OCI-LY7 (cell line): Measurements from ENCODE around the gene ZNF175. TPM values are rescaled to one million over a fixed set of nuclear protein-coding genes. Genes with fewer than 3 reads are reported as not detected.

ENCODE experiments used
- BruUV-seq: library from RNA; stranded (reverse); fragments of 400-500 nt; replicated peaks from 2 replicates; lab custom pipeline; 2021; lab: Mats Ljungman, UMichigan
- CTCF ChIA-PET: fragments of 300-600 bp; sonication (Branson Sonifier 250); formaldehyde crosslinking; loops from one replicate; lab custom pipeline; 2022; ENCODE audit warnings: antibody characterized with exemption; ENCODE audit not compliant: unreplicated experiment; lab: Charles Lee
- POLR2A ChIA-PET: fragments of 300-600 bp; sonication (Branson Sonifier 250); formaldehyde crosslinking; loops from one replicate; lab custom pipeline; 2022; ENCODE audit warnings: antibody characterized with exemption; lab: Charles Lee
- DNase-seq: peaks from one replicate; pipeline ENCODE4 v3.0.0-alpha.2; 2015; ENCODE audit warnings: low spot score
- H2AFZ ChIP-seq: fragments of 200-600 bp; sonication (generic), shearing (Covaris generic); 2 replicates; pipeline ENCODE4 v1.6.1; 2014; ENCODE audit warnings: mild to moderate bottlenecking, antibody characterized with exemption, low read length, moderate library complexity
- H3K27ac ChIP-seq: fragments of 200-600 bp; sonication (generic); 2 replicates; pipeline ENCODE4 v1.5.1; 2014; ENCODE audit warnings: mixed run types, low read depth, mild to moderate bottlenecking, moderate library complexity, low read length, inconsistent platforms; ENCODE audit not compliant: poor library complexity, severe bottlenecking
- H3K36me3 ChIP-seq: fragments of 200-600 bp; sonication (generic); 2 replicates; pipeline ENCODE4 v1.6.1; 2014; ENCODE audit warnings: mild to moderate bottlenecking, antibody characterized with exemption, low read length, moderate library complexity, mixed read lengths; ENCODE audit not compliant: insufficient read depth
- H3K4me1 ChIP-seq: fragments of 200-600 bp; sonication (generic); 2 replicates; pipeline ENCODE4 v1.5.1; 2014; ENCODE audit warnings: mild to moderate bottlenecking, low read length; ENCODE audit not compliant: insufficient read depth, poor library complexity, severe bottlenecking
- H3K4me2 ChIP-seq: fragments of 200-600 bp; sonication (generic); 2 replicates; pipeline ENCODE4 v1.6.1; 2014; ENCODE audit warnings: mild to moderate bottlenecking, low read length
- H3K4me3 ChIP-seq: fragments of 200-600 bp; sonication (generic); 2 replicates; pipeline ENCODE4 v1.5.1; 2014; ENCODE audit warnings: mild to moderate bottlenecking, low read depth, low read length; ENCODE audit not compliant: poor library complexity, severe bottlenecking
- H3K79me2 ChIP-seq: fragments of 200-600 bp; sonication (generic); 2 replicates; pipeline ENCODE4 v1.6.1; 2016; ENCODE audit warnings: low read depth, mild to moderate bottlenecking, low read length, moderate library complexity, mixed read lengths; ENCODE audit not compliant: insufficient read depth
- H3K9me2 ChIP-seq: fragments of 200-600 bp; sonication (generic); 2 replicates; pipeline ENCODE4 v1.6.1; 2016; ENCODE audit warnings: mild to moderate bottlenecking, low read length, mixed read lengths; ENCODE audit not compliant: insufficient read depth
- H3K9me3 ChIP-seq: fragments of 200-600 bp; sonication (generic); 2 replicates; pipeline ENCODE4 v1.6.1; 2014; ENCODE audit warnings: mild to moderate bottlenecking, mixed run types, low read length, mixed read lengths
- H4K20me1 ChIP-seq: fragments of 200-600 bp; sonication (generic); 2 replicates; pipeline ENCODE4 v1.6.1; 2014; ENCODE audit warnings: mild to moderate bottlenecking, antibody characterized with exemption, low read length, moderate library complexity, mixed read lengths; ENCODE audit not compliant: insufficient read depth
- EZH2phosphoT487 ChIP-seq: fragments of 200-600 bp; sonication (generic); IDR thresholded peaks from 2 replicates; pipeline ENCODE4 v1.6.1; 2018; ENCODE audit warnings: low read depth, borderline replicate concordance, mild to moderate bottlenecking, mixed run types, antibody characterized with exemption, low read length, moderate library complexity, mixed read lengths
- intact Hi-C: fragments of 100-400 bp; cut with micrococcal nuclease; formaldehyde crosslinking; loops from one replicate; pipeline ENCODE4 v1.10.0; 2022; ENCODE audit not compliant: unreplicated experiment
- total RNA-seq, 2 experiments: library from RNA; depleted of rRNA in 1 of 2; stranded (reverse); fragments of >200 nt in 1 of 2; shearing (Covaris generic) in 1 of 2; gene quantifications; 2 replicates each; pipeline ENCODE4 v1.2.3, GENCODE V29; 2014 to 2022
- TF ChIP-seq, protein P1 (sequence below): fragments of 200-600 bp; sonication (generic); conservative IDR thresholded peaks from 2 replicates; pipeline ENCODE4 v1.5.1; 2014; ENCODE audit warnings: mild to moderate bottlenecking, antibody characterized with exemption, low read length, moderate library complexity, mixed read lengths

The ZNF175 gene
- total RNA-seq, 2 experiments from 2014 or later, result 3.5 to 10.4 TPM

DNA sequence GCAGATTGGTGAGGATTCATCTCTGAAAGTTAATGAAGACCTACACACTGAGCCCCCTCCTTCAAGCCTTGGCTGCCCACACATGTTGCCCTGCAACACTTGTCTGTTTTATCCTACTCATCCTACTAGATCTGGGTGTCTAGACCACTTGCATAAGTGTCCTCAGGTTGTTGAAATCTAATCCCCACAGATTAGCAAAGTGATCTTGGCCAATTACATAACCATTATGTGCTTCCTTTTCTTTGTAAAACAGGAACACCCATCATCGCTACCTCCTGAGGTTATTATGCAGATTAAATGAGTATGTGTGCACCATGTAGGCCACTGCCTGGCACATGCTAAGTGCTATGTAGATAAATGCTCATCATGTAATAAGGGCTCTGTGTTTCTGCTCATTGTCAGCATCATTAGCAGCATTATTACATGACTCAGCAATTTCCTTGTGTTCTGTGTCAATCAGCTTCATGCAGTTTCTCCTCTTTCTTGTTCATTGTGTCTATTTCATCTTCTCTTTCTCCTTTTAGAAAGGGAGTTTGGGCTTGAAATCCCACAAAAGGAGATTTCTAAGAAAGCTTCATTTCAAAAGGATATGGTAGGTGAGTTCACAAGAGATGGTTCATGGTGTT lies 15.1 kb downstream of the ZNF175 start:
- POLR2A ChIA-PET, result no interaction called here

DNA sequence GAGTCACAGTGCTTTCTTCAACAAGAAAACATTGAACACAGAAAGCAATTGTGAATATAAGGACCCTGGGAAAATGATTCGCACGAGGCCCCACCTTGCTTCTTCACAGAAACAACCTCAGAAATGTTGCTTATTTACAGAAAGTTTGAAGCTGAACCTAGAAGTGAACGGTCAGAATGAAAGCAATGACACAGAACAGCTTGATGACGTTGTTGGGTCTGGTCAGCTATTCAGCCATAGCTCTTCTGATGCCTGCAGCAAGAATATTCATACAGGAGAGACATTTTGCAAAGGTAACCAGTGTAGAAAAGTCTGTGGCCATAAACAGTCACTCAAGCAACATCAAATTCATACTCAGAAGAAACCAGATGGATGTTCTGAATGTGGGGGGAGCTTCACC lies 15.7 kb downstream of the ZNF175 start:
- no peaks in the 10 kb centered on the region for H4K20me1 ChIP-seq
- H3K27ac ChIP-seq, result no peak overlapping the region
- DNase-seq, result no peak
- H2AFZ ChIP-seq, result no peak overlapping the region
- no peak overlapping the region for H3K4me2 ChIP-seq
- TF ChIP-seq EZH2phosphoT487, result no peak
- TF ChIP-seq, protein P1, sequence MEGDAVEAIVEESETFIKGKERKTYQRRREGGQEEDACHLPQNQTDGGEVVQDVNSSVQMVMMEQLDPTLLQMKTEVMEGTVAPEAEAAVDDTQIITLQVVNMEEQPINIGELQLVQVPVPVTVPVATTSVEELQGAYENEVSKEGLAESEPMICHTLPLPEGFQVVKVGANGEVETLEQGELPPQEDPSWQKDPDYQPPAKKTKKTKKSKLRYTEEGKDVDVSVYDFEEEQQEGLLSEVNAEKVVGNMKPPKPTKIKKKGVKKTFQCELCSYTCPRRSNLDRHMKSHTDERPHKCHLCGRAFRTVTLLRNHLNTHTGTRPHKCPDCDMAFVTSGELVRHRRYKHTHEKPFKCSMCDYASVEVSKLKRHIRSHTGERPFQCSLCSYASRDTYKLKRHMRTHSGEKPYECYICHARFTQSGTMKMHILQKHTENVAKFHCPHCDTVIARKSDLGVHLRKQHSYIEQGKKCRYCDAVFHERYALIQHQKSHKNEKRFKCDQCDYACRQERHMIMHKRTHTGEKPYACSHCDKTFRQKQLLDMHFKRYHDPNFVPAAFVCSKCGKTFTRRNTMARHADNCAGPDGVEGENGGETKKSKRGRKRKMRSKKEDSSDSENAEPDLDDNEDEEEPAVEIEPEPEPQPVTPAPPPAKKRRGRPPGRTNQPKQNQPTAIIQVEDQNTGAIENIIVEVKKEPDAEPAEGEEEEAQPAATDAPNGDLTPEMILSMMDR, result no peak
- no peaks in the 10 kb centered on the region for H3K9me2 ChIP-seq
- CTCF ChIA-PET, result no interaction called here
- no peaks in the 10 kb centered on the region for H3K4me1 ChIP-seq
- intact Hi-C loops, result no loop called here
- BruUV-seq, result no TSS peak
- H3K36me3 ChIP-seq, result peaks cover 68% of the 10 kb centered on the region
- no peaks in the 10 kb centered on the region for H3K79me2 ChIP-seq
- H3K4me3 ChIP-seq, result no peak overlapping the region
- no peaks in the 10 kb centered on the region for H3K9me3 ChIP-seq
- POLR2A ChIA-PET, result no interaction called here

More for the DNA sequence above, 15.1 kb downstream of the ZNF175 start:
- H3K4me2 ChIP-seq, result no peak overlapping the region
- H3K4me3 ChIP-seq, result no peak overlapping the region
- no peaks in the 10 kb centered on the region for H3K79me2 ChIP-seq
- H3K4me1 ChIP-seq, result no peaks in the 10 kb centered on the region
- BruUV-seq, result no TSS peak
- no peak overlapping the region for H2AFZ ChIP-seq
- peaks cover 74% of the 10 kb centered on the region for H3K36me3 ChIP-seq
- no peak for DNase-seq
- no peaks in the 10 kb centered on the region for H4K20me1 ChIP-seq
- no peaks in the 10 kb centered on the region for H3K9me2 ChIP-seq
- CTCF ChIA-PET, result no interaction called here
- TF ChIP-seq, protein P1, result no peak
- TF ChIP-seq EZH2phosphoT487, result no peak
- intact Hi-C loops, result no loop called here
- H3K27ac ChIP-seq, result no peak overlapping the region
- no peaks in the 10 kb centered on the region for H3K9me3 ChIP-seq

DNA sequence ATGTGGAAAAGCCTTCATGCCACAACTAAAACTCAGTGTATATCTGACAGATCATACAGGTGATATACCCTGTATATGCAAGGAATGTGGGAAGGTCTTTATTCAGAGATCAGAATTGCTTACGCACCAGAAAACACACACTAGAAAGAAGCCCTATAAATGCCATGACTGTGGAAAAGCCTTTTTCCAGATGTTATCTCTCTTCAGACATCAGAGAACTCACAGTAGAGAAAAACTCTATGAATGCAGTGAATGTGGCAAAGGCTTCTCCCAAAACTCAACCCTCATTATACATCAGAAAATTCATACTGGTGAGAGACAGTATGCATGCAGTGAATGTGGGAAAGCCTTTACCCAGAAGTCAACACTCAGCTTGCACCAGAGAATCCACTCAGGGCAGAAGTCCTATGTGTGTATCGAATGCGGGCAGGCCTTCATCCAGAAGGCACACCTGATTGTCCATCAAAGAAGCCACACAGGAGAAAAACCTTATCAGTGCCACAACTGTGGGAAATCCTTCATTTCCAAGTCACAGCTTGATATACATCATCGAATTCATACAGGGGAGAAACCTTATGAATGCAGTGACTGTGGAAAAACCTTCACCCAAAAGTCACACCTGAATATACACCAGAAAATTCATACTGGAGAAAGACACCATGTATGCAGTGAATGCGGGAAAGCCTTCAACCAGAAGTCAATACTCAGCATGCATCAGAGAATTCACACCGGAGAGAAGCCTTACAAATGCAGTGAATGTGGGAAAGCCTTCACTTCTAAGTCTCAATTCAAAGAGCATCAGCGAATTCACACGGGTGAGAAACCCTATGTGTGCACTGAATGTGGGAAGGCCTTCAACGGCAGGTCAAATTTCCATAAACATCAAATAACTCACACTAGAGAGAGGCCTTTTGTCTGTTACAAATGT lies 16.4 kb downstream of the ZNF175 start:
- BruUV-seq, result no TSS peak
- no peaks in the 10 kb centered on the region for H3K79me2 ChIP-seq
- no peak overlapping the region for H3K4me3 ChIP-seq
- H3K9me3 ChIP-seq, result no peaks in the 10 kb centered on the region
- no peak overlapping the region for H3K27ac ChIP-seq
- POLR2A ChIA-PET, result no interaction called here
- intact Hi-C loops, result no loop called here
- H3K36me3 ChIP-seq, result peaks cover 62% of the 10 kb centered on the region
- H3K4me1 ChIP-seq, result no peaks in the 10 kb centered on the region
- H3K9me2 ChIP-seq, result no peaks in the 10 kb centered on the region
- no peak overlapping the region for H2AFZ ChIP-seq
- no peak for TF ChIP-seq EZH2phosphoT487
- TF ChIP-seq, protein P1, result no peak
- no peak overlapping the region for H3K4me2 ChIP-seq
- no peaks in the 10 kb centered on the region for H4K20me1 ChIP-seq
- no peak for DNase-seq
- CTCF ChIA-PET, result no interaction called here
